Lung (tissue), 12 donors: ENCODE measurements around the gene LMX1A. TPM values are rescaled to one million over a fixed set of nuclear protein-coding genes. Genes with fewer than 3 reads are reported as not detected.
A peak's percentile ranks its signal among the peaks of the same experiment; 100 is the strongest.

Experiments
- ATAC-seq: fragments of 200-7000 bp; cut with Tn5 transposase; one replicate; pipeline ENCODE4 v1.9.1; 2020; ENCODE audit warnings: moderate number of reproducible peaks; ENCODE audit not compliant: insufficient read depth, low FRiP score
- DNase-seq, 3 donors: peaks; one replicate each; pipeline ENCODE4 v3.0.0-alpha.2; 2013 to 2017
- H3K27ac ChIP-seq, 2 donors: one replicate each; pipeline ENCODE4 v1.5.1; 2013; ENCODE audit warnings: mild to moderate bottlenecking in 2 of 2, moderate library complexity in 2 of 2, control low read depth in 1 of 2, inconsistent platforms in 1 of 2, low read depth in 1 of 2, low read length in 1 of 2
- H3K27me3 ChIP-seq, 3 donors: one replicate each; pipeline ENCODE4 v1.5.1; 2013; ENCODE audit warnings: low read length in 2 of 3; ENCODE audit not compliant: control insufficient read depth in 3 of 3, insufficient read depth in 3 of 3
- H3K36me3 ChIP-seq, 4 donors: one replicate each; pipeline ENCODE4 v1.5.1; 2013; ENCODE audit warnings: low read length in 4 of 4, mild to moderate bottlenecking in 1 of 4, moderate library complexity in 1 of 4; ENCODE audit not compliant: control insufficient read depth in 4 of 4, insufficient read depth in 4 of 4
- H3K4me1 ChIP-seq, 5 donors: one replicate each; pipeline ENCODE4 v1.5.1; 2013; ENCODE audit warnings: low read length in 5 of 5, mild to moderate bottlenecking in 2 of 5, moderate library complexity in 1 of 5; ENCODE audit not compliant: control insufficient read depth in 5 of 5, insufficient read depth in 5 of 5
- H3K4me3 ChIP-seq: one replicate; pipeline ENCODE4 v1.5.1; 2013; ENCODE audit warnings: mild to moderate bottlenecking, control low read depth, moderate library complexity
- H3K9ac ChIP-seq, 2 donors: one replicate each; pipeline ENCODE4 v1.5.1; 2013; ENCODE audit warnings: low read length in 2 of 2, control low read depth in 1 of 2; ENCODE audit not compliant: insufficient read depth in 1 of 2
- H3K9me3 ChIP-seq, 4 donors: one replicate each; pipeline ENCODE4 v1.5.1; 2013; ENCODE audit warnings: low read length in 3 of 4, mild to moderate bottlenecking in 1 of 4, moderate library complexity in 1 of 4; ENCODE audit not compliant: control insufficient read depth in 4 of 4, insufficient read depth in 3 of 4
- WGBS, 2 donors: extraction: QIAGEN DNeasy Blood & Tissue Kit; methylation state at CpG; one replicate each; pipeline ENCODE4 v1.1.7; 2013; 5-methylcytosine and 5-hydroxymethylcytosine counted together
- polyA plus RNA-seq, 2 donors: library from polyadenylated mRNA; stranded (reverse); fragments of 200-250 nt; gene quantifications; one replicate each; pipeline ENCODE4 v1.2.1, GENCODE V29; 2013
- total RNA-seq, 2 donors: library from RNA; depleted of rRNA in 1 of 2; stranded (reverse); fragments of >200 nt in 1 of 2; gene quantifications; one replicate each; pipeline ENCODE4 v1.2.1, GENCODE V29; 2014 to 2021
- TF ChIP-seq, protein P1 (sequence below): IDR thresholded peaks from 2 replicates; pipeline ENCODE4 v1.5.1; 2012; ENCODE audit warnings: mild to moderate bottlenecking; ENCODE audit errors: control extremely low read depth, extremely low read depth
- donor health status: control.
- donor health status: control.
- donor health status: Bipolar disorder and iron deficiency.
- donor health status: healthy.
- donor health status: DM: yes; HTN: yes; CAD: no.

Gene LMX1A
- total and polyA plus RNA-seq, 4 donors = 0.03 TPM; not detected in 3

GRCh38 chr1:165212229-165212628 is 144.3 kb downstream of the LMX1A start:
- H3K27ac ChIP-seq = no peak overlapping the region
- WGBS, 2 donors = 65 to 77% methylated on average over 3 of the region's 3 CpGs
- H3K4me1 ChIP-seq = no peaks in the 10 kb centered on the region
- peaks cover 0 to 6% (median 0%) of the 10 kb centered on the region in 3 donors for H3K27me3 ChIP-seq
- TF ChIP-seq, protein P1, sequence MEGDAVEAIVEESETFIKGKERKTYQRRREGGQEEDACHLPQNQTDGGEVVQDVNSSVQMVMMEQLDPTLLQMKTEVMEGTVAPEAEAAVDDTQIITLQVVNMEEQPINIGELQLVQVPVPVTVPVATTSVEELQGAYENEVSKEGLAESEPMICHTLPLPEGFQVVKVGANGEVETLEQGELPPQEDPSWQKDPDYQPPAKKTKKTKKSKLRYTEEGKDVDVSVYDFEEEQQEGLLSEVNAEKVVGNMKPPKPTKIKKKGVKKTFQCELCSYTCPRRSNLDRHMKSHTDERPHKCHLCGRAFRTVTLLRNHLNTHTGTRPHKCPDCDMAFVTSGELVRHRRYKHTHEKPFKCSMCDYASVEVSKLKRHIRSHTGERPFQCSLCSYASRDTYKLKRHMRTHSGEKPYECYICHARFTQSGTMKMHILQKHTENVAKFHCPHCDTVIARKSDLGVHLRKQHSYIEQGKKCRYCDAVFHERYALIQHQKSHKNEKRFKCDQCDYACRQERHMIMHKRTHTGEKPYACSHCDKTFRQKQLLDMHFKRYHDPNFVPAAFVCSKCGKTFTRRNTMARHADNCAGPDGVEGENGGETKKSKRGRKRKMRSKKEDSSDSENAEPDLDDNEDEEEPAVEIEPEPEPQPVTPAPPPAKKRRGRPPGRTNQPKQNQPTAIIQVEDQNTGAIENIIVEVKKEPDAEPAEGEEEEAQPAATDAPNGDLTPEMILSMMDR = no peak
- H3K36me3 ChIP-seq = no peaks in the 10 kb centered on the region
- ATAC-seq (no peak), DNase-seq (no peak)
- no peak overlapping the region for H3K4me3 ChIP-seq
- H3K9me3 ChIP-seq = no peaks in the 10 kb centered on the region
- H3K9ac ChIP-seq = no peak overlapping the region

DNA sequence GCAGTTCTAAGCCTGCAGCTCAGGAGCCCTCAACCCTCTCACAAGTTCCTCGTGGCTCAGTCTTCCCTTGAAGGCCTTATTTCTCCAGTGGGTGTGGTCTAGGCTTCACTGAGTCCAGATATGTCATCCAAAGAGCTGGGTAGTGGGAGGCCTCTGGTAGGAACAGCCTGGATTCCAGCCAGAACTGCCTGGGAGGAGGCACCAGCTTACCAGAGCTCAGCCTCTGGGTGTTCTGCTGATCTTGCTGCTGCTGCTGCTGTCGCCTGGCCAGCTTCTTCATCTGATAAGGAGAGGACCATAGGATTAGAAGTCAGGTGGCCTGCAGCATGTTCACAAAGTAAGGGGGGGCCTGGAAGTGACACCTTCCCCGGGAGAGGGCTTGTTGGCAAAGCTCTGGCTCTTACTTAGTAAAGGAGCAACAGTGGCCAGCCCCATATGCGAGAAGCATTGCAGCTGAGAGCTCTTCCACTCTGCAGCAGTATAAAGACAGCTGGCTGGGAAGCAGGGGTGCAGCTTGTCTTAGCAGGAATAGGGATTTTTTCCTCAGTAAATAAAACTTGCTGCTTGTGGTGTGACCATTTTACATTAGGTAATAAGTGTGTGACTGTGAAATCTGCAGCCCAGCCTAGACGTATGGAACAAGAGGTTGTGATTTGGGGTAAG is 148.5 kb downstream of the LMX1A start:
- 54 to 69% methylated on average over 5 of the region's 5 CpGs for WGBS, 2 donors
- DNase-seq (peak; percentile 46 to 60 (median 53)), ATAC-seq (no peak)
- TF ChIP-seq, protein P1 = no peak
- Histone ChIP-seq H3K4me1 (no peaks in the 10 kb centered on the region), H3K27ac (no peak overlapping the region), H3K9ac (peak overlapping the region in 1 of 2 donors; percentile 17), H3K27me3 (no peaks in the 10 kb centered on the region), H3K36me3 (no peaks in the 10 kb centered on the region), H3K4me3 (no peak overlapping the region), H3K9me3 (no peaks in the 10 kb centered on the region)

DNA sequence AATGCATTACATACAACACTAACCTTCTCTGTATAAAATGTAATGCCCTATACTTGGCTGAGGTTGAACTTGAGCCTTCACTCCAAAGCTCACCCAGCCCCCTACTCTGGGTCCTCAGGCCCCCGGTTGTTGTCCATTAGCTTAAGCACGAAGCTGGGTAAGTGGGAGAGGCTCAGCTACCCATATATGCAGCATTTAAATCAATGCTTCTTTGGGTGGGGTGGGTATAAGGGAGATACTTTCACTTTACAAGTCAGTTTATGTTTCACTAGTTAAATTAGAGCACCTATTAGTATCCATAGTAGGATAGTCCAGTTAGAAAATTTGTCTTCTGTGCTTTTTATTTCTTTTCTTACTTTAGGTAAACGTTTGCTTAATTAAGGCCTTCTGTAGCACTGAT is 151.4 kb downstream of the LMX1A start:
- ATAC-seq (no peak), DNase-seq (no peak)
- Histone ChIP-seq H3K27ac (no peak overlapping the region), H3K9ac (no peak overlapping the region), H3K4me1 (no peaks in the 10 kb centered on the region), H3K4me3 (no peak overlapping the region), H3K27me3 (no peaks in the 10 kb centered on the region), H3K9me3 (no peaks in the 10 kb centered on the region), H3K36me3 (no peaks in the 10 kb centered on the region)
- 45 to 67% methylated on average over 3 of the region's 3 CpGs for WGBS, 2 donors
- TF ChIP-seq, protein P1 = no peak

DNA sequence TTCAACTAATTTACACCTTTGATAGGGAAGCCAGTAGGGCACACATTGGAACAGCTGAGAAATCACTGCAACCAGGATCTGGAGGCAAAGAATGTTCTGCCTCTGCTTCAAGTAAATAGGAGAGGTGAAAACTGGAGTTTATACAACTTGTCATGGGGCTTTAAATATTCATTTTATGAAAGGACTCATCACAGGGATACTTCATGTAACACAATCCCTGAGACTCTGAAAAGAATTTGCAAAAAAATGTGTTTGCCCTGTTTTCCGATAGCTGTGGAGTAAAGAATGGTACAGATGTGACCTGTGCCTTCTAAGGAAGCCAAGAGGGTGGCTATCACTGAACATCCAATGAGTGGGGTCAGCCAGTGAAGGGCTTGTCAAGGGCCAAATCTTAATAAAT is 152.0 kb downstream of the LMX1A start:
- 69 to 94% methylated on average over 1 of the region's 1 CpG for WGBS, 2 donors

More for the DNA sequence above, 152.0 kb downstream of the LMX1A start:
- H3K36me3 ChIP-seq = no peaks in the 10 kb centered on the region
- H3K9me3 ChIP-seq = no peaks in the 10 kb centered on the region
- no peaks in the 10 kb centered on the region for H3K27me3 ChIP-seq
- TF ChIP-seq, protein P1 = no peak
- no peak for ATAC-seq
- no peak overlapping the region for H3K27ac ChIP-seq
- H3K4me1 ChIP-seq = no peaks in the 10 kb centered on the region
- H3K9ac ChIP-seq = no peak overlapping the region
- no peak for DNase-seq
- H3K4me3 ChIP-seq = no peak overlapping the region
